IMR-90 (cell line): ENCODE data around the gene PIGM. TPM values are rescaled to one million over a fixed set of nuclear protein-coding genes. Genes with fewer than 3 reads are reported as not detected.

Experiments used
- ATAC-seq: fragments of 200-7000 bp; cut with Tn5 transposase; 2 replicates; pipeline ENCODE4 v1.9.1; 2020; ENCODE audit warnings: low read depth, mild to moderate bottlenecking, moderate library complexity
- BruUV-seq: library from RNA; stranded (reverse); fragments of 400-500 nt; replicated peaks from 2 replicates; lab custom pipeline; 2021; lab: Mats Ljungman, UMichigan
- CTCF ChIA-PET: fragments of 300-600 bp; formaldehyde crosslinking; extraction: SDS; loops from one replicate; lab custom pipeline; 2021; ENCODE audit warnings: antibody characterized with exemption; lab: Yijun Ruan, JAX
- POLR2A ChIA-PET: fragments of 300-600 bp; sonication (Branson Sonifier 250); formaldehyde crosslinking; loops from one replicate; lab custom pipeline; 2022; ENCODE audit warnings: antibody characterized with exemption; ENCODE audit not compliant: unreplicated experiment; lab: Charles Lee
- DNase-seq: peaks from one replicate; pipeline ENCODE4 v3.0.0; 2013
- H2AFZ ChIP-seq: replicated peaks from 2 replicates; pipeline ENCODE3; 2013; ENCODE audit warnings: low read length, mild to moderate bottlenecking; ENCODE audit not compliant: poor library complexity
- H2AK5ac ChIP-seq: 2 replicates; pipeline ENCODE4 v1.6.1; 2013; ENCODE audit warnings: low read depth, low read length, inconsistent platforms
- H2AK9ac ChIP-seq: replicated peaks from 2 replicates; pipeline ENCODE3; 2013; ENCODE audit warnings: mild to moderate bottlenecking, low read depth, low read length, moderate library complexity; ENCODE audit not compliant: poor library complexity
- H2BK120ac ChIP-seq: 2 replicates; pipeline ENCODE4 v1.6.1; 2013; ENCODE audit warnings: low read depth, low read length, inconsistent platforms
- H2BK15ac ChIP-seq: 3 replicates; pipeline ENCODE4 v1.6.1; 2013; ENCODE audit warnings: low read depth, low read length, inconsistent platforms
- H2BK20ac ChIP-seq: 2 replicates; pipeline ENCODE4 v1.6.1; 2013; ENCODE audit warnings: low read depth, mild to moderate bottlenecking, inconsistent platforms, low read length, moderate library complexity
- H2BK5ac ChIP-seq: 2 replicates; pipeline ENCODE4 v1.6.1; 2013; ENCODE audit warnings: mild to moderate bottlenecking, low read depth, low read length, inconsistent platforms; ENCODE audit not compliant: poor library complexity, severe bottlenecking
- H3K14ac ChIP-seq: replicated peaks from 2 replicates; pipeline ENCODE4 v1.6.1; 2013; ENCODE audit warnings: low read depth, low read length, inconsistent platforms
- H3K18ac ChIP-seq: 2 replicates; pipeline ENCODE4 v1.6.1; 2013; ENCODE audit warnings: low read depth, low read length, control low read depth
- H3K23ac ChIP-seq: 2 replicates; pipeline ENCODE4 v1.6.1; 2013; ENCODE audit warnings: low read depth, low read length, inconsistent platforms
- H3K27ac ChIP-seq: 2 replicates; pipeline ENCODE4 v1.5.1; 2013; ENCODE audit warnings: mild to moderate bottlenecking, control low read depth, low read length; ENCODE audit not compliant: insufficient read depth
- H3K27me3 ChIP-seq: 2 replicates; pipeline ENCODE4 v1.6.1; 2013; ENCODE audit warnings: low read length; ENCODE audit not compliant: control insufficient read depth, insufficient read depth
- H3K36me3 ChIP-seq: 2 replicates; pipeline ENCODE4 v1.6.1; 2013; ENCODE audit warnings: low read length, mixed read lengths; ENCODE audit not compliant: control insufficient read depth, insufficient read depth
- H3K4ac ChIP-seq: 2 replicates; pipeline ENCODE4 v1.6.1; 2013; ENCODE audit warnings: low read depth, low read length, inconsistent platforms
- H3K4me1 ChIP-seq: 2 replicates; pipeline ENCODE4 v1.6.1; 2013; ENCODE audit warnings: low read length, mixed read lengths; ENCODE audit not compliant: control insufficient read depth, insufficient read depth
- H3K4me2 ChIP-seq: 2 replicates; pipeline ENCODE4 v1.6.1; 2013; ENCODE audit warnings: low read depth, mild to moderate bottlenecking, control low read depth, low read length, moderate library complexity
- H3K4me3 ChIP-seq: 2 replicates; pipeline ENCODE4 v1.5.1; 2013; ENCODE audit warnings: low read depth, mild to moderate bottlenecking, control low read depth, low read length, moderate library complexity; ENCODE audit not compliant: insufficient read depth
- H3K56ac ChIP-seq: 2 replicates; pipeline ENCODE4 v1.6.1; 2013; ENCODE audit warnings: low read length, inconsistent platforms; ENCODE audit not compliant: insufficient read depth; ENCODE audit errors: extremely low read depth
- H3K79me1 ChIP-seq, 2 experiments: 2 replicates each; pipeline ENCODE4 v1.6.1; 2013; ENCODE audit warnings: low read length in 2 of 2, inconsistent platforms in 1 of 2, low read depth in 1 of 2
- H3K9ac ChIP-seq: 2 replicates; pipeline ENCODE4 v1.6.1; 2013; ENCODE audit warnings: low read depth, low read length, control low read depth
- H3K9me1 ChIP-seq: 2 replicates; pipeline ENCODE4 v1.6.1; 2013; ENCODE audit warnings: low read length, inconsistent platforms; ENCODE audit not compliant: insufficient read depth
- H3K9me3 ChIP-seq: 2 replicates; pipeline ENCODE4 v1.6.1; 2013; ENCODE audit warnings: low read length; ENCODE audit not compliant: control insufficient read depth, insufficient read depth
- H4K20me1 ChIP-seq: 2 replicates; pipeline ENCODE4 v1.6.1; 2013; ENCODE audit warnings: low read length, inconsistent platforms; ENCODE audit not compliant: insufficient read depth
- H4K5ac ChIP-seq: 2 replicates; pipeline ENCODE4 v1.6.1; 2013; ENCODE audit warnings: mild to moderate bottlenecking, low read depth, low read length, control low read depth
- H4K8ac ChIP-seq, 2 experiments: 2 replicates each; pipeline ENCODE4 v1.6.1; 2013; ENCODE audit warnings: low read depth in 2 of 2, low read length in 2 of 2, control low read depth in 1 of 2, inconsistent platforms in 1 of 2
- H4K91ac ChIP-seq: 2 replicates; pipeline ENCODE4 v1.6.1; 2013; ENCODE audit warnings: low read depth, low read length, inconsistent platforms; ENCODE audit not compliant: insufficient read depth
- CEBPB ChIP-seq: IDR thresholded peaks from 2 replicates; pipeline ENCODE4 v1.6.1; 2012; ENCODE audit warnings: low read depth, low read length, improper control_type of control experiment
- ELK1 ChIP-seq: fragments of 150-350 bp; IDR thresholded peaks from 2 replicates; pipeline ENCODE4 v1.6.1; 2016; ENCODE audit warnings: low read depth, mild to moderate bottlenecking, low read length, moderate library complexity, borderline replicate concordance
- FOS ChIP-seq: fragments of 150-350 bp; IDR thresholded peaks from 2 replicates; pipeline ENCODE4 v1.6.1; 2016; ENCODE audit warnings: low read depth, low read length
- MAFK ChIP-seq: IDR thresholded peaks from 2 replicates; pipeline ENCODE4 v1.6.1; 2012; ENCODE audit warnings: low read depth, low read length, improper control_type of control experiment
- MAZ ChIP-seq: IDR thresholded peaks from 2 replicates; pipeline ENCODE4 v1.6.1; 2012; ENCODE audit warnings: low read depth, mild to moderate bottlenecking, low read length, improper control_type of control experiment, moderate library complexity, borderline replicate concordance
- MXI1 ChIP-seq: IDR thresholded peaks from 2 replicates; pipeline ENCODE4 v1.6.1; 2012; ENCODE audit warnings: low read depth, mild to moderate bottlenecking, low read length, moderate library complexity, borderline replicate concordance
- NFE2L2 ChIP-seq: fragments of 150-350 bp; IDR thresholded peaks from 2 replicates; pipeline ENCODE4 v1.6.1; 2016; ENCODE audit warnings: low read depth, mild to moderate bottlenecking, low read length
- RAD21 ChIP-seq: IDR thresholded peaks from 2 replicates; pipeline ENCODE4 v1.6.1; 2012; ENCODE audit warnings: low read length, improper control_type of control experiment
- RCOR1 ChIP-seq: IDR thresholded peaks from 2 replicates; pipeline ENCODE4 v1.6.1; 2012; ENCODE audit warnings: mild to moderate bottlenecking, low read length, improper control_type of control experiment; ENCODE audit not compliant: insufficient replicate concordance
- WGBS, 2 experiments: methylation state at CpG; one replicate each; pipeline versions ENCODE4 v1.1.5 to v1.1.7; 2013; ENCODE audit warnings: missing lambda C conversion rate in 2 of 2; ENCODE audit not compliant: insufficient read length in 1 of 2; ENCODE audit errors: extremely low coverage in 2 of 2; 5-methylcytosine and 5-hydroxymethylcytosine counted together
- dilution Hi-C: fragments of 300-500 bp; cut with HindIII; formaldehyde crosslinking; loops from one replicate; pipeline ENCODE4 v1.14.3; 2018; ENCODE audit warnings: low sequenced_read_pairs; ENCODE audit not compliant: unreplicated experiment
- in situ Hi-C: fragments of 300-500 bp; cut with MboI; formaldehyde crosslinking; loops from 3 replicates; pipeline ENCODE4 v1.14.3; 2019; ENCODE audit warnings: low sequenced_read_pairs, inconsistent platforms, mixed read lengths
- intact Hi-C: fragments of 100-400 bp; cut with micrococcal nuclease; formaldehyde crosslinking; loops from 2 replicates; pipeline ENCODE4 v1.10.0; 2022
- polyA plus RNA-seq, 3 experiments: library from polyadenylated mRNA; depleted of rRNA; stranded (reverse); fragments of >200 nt; gene quantifications; 2 replicates each; pipeline ENCODE4 v1.2.3, GENCODE V29; 2012; ENCODE audit warnings: low replicate concordance in 1 of 3
- total RNA-seq: library from RNA; depleted of rRNA; stranded (reverse); fragments of >200 nt; gene quantifications from 2 replicates; pipeline ENCODE4 v1.2.3, GENCODE V29; 2012
- TF ChIP-seq, protein P1 (sequence below): conservative IDR thresholded peaks from 2 replicates; pipeline ENCODE4 v1.5.1; 2012; ENCODE audit warnings: mild to moderate bottlenecking, low read depth, low read length, improper control_type of control experiment

The PIGM gene
- total and polyA plus RNA-seq, 2 of the 4 experiments (the other 2 are of a cell fraction), result 2.9 TPM

GRCh38 chr1:159992161-159992560, 39.6 kb downstream of the PIGM start:
- Histone ChIP-seq H3K4me1 (peaks cover 2% of the 10 kb centered on the region; the same call in 1 of the 2 replicates), H2BK5ac (no peak overlapping the region), H4K91ac (no peak overlapping the region), H3K9me3 (no peaks in the 10 kb centered on the region), H3K14ac (no peak overlapping the region), H3K23ac (no peak overlapping the region), H4K20me1 (no peaks in the 10 kb centered on the region), H3K18ac (no peak overlapping the region), H3K56ac (no peak overlapping the region), H2AK5ac (no peak overlapping the region), H3K79me1 (no peaks in the 10 kb centered on the region), H4K8ac (no peak overlapping the region), H3K9me1 (no peaks in the 10 kb centered on the region), H3K4me3 (no peak overlapping the region), H3K4me2 (no peak overlapping the region), H2AFZ (peak overlapping the region; percentile 48), H3K27me3 (peaks cover 3% of the 10 kb centered on the region), H2AK9ac (no peak overlapping the region), H4K5ac (no peak overlapping the region), H3K9ac (no peak overlapping the region), H3K27ac (no peak overlapping the region), H3K4ac (no peak overlapping the region), H2BK20ac (no peak overlapping the region), H3K36me3 (no peaks in the 10 kb centered on the region), H2BK120ac (no peak overlapping the region), H2BK15ac (no peak overlapping the region)
- in situ Hi-C loops (no loop called here), dilution Hi-C loops (no loop called here), intact Hi-C loops (no loop called here)
- BruUV-seq, result no TSS peak
- TF ChIP-seq, protein P1, sequence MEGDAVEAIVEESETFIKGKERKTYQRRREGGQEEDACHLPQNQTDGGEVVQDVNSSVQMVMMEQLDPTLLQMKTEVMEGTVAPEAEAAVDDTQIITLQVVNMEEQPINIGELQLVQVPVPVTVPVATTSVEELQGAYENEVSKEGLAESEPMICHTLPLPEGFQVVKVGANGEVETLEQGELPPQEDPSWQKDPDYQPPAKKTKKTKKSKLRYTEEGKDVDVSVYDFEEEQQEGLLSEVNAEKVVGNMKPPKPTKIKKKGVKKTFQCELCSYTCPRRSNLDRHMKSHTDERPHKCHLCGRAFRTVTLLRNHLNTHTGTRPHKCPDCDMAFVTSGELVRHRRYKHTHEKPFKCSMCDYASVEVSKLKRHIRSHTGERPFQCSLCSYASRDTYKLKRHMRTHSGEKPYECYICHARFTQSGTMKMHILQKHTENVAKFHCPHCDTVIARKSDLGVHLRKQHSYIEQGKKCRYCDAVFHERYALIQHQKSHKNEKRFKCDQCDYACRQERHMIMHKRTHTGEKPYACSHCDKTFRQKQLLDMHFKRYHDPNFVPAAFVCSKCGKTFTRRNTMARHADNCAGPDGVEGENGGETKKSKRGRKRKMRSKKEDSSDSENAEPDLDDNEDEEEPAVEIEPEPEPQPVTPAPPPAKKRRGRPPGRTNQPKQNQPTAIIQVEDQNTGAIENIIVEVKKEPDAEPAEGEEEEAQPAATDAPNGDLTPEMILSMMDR, result no peak
- TF ChIP-seq FOS (no peak), CEBPB (no peak), ELK1 (no peak), MAZ (no peak), MXI1 (no peak), RAD21 (no peak), RCOR1 (no peak), NFE2L2 (no peak), MAFK (no peak)
- 0 out of 2 replicates have a peak, but pooled peaks have one; percentile 30 for ATAC-seq
- ChIA-PET POLR2A (no interaction called here), CTCF (interaction anchor here (1.0 to 1.2 kb wide), 2 partner anchors 15 to 16 kb away, joined by 3 to 4 read pairs; no protein-coding TSS in a partner anchor)
- no CpG with 5 or more reads among the region's 1 CpG for WGBS, 2 experiments
- no peak for DNase-seq
